Activated B cell treated with CpG ODN at 0.5 μM for 24 hours (primary cell): ENCODE measurements around the gene SOX10. TPM values are rescaled to one million over a fixed set of nuclear protein-coding genes. Genes with fewer than 3 reads are reported as not detected.

ENCODE experiments used
- ATAC-seq: fragments of 200-7000 bp; cut with Tn5 transposase; one replicate; pipeline ENCODE4 v1.10.0; 2021; ENCODE audit warnings: low read depth, mild to moderate bottlenecking, moderate library complexity
- CTCF ChIA-PET: fragments of 350-600 bp; sonication (Branson Sonifier 250); formaldehyde crosslinking; loops from one replicate; lab custom pipeline; 2021; ENCODE audit warnings: antibody characterized with exemption; lab: Charles Lee
- POLR2A ChIA-PET: fragments of 350-600 bp; sonication (Branson Sonifier 250); formaldehyde crosslinking; loops from one replicate; lab custom pipeline; 2021; ENCODE audit warnings: antibody characterized with exemption; lab: Charles Lee
- DNase-seq: peaks from one replicate; pipeline ENCODE4 v3.0.0; 2022
- H3K27ac Mint-ChIP-seq: one replicate; pipeline ENCODE4 v1.8.0; 2020; ENCODE audit warnings: mixed read lengths
- H3K27me3 Mint-ChIP-seq: one replicate; pipeline ENCODE4 v1.8.0; 2021; ENCODE audit warnings: mixed read lengths
- H3K36me3 Mint-ChIP-seq: one replicate; pipeline ENCODE4 v1.8.0; 2021; ENCODE audit warnings: low read depth, mixed read lengths
- H3K4me1 Mint-ChIP-seq: one replicate; pipeline ENCODE4 v1.8.0; 2021; ENCODE audit warnings: mixed read lengths
- H3K4me3 Mint-ChIP-seq: one replicate; pipeline ENCODE4 v1.8.0; 2020; ENCODE audit warnings: mild to moderate bottlenecking, mixed read lengths
- H3K9me3 Mint-ChIP-seq: one replicate; pipeline ENCODE4 v1.8.0; 2020; ENCODE audit warnings: mixed read lengths
- CTCF ChIP-seq: fragments of 200-600 bp; IDR thresholded peaks from one replicate; pipeline ENCODE4 v1.8.0; 2022; ENCODE audit warnings: antibody characterized with exemption, mild to moderate bottlenecking
- intact Hi-C: fragments of 100-400 bp; cut with micrococcal nuclease; formaldehyde crosslinking; loops from one replicate; pipeline ENCODE4 v1.15.1; 2024
- total RNA-seq: library from RNA; stranded (reverse); gene quantifications from 2 replicates; pipeline ENCODE4 v1.2.3, GENCODE V29; 2022

SOX10 gene
- total RNA-seq, 1 donor from 2014 or later, result not detected

GRCh38 chr22:37990301-37990700, 5.9 kb upstream of the SOX10 start:
- H3K4me3 Mint-ChIP-seq, result no peak overlapping the region
- peaks cover 5% of the 10 kb centered on the region for H3K4me1 Mint-ChIP-seq
- DNase-seq, result no peak
- no peaks in the 10 kb centered on the region for H3K36me3 Mint-ChIP-seq
- ChIA-PET CTCF (no interaction called here), POLR2A (no interaction called here)
- no peaks in the 10 kb centered on the region for H3K9me3 Mint-ChIP-seq
- H3K27ac Mint-ChIP-seq, result no peak overlapping the region
- no peaks in the 10 kb centered on the region for H3K27me3 Mint-ChIP-seq
- TF ChIP-seq CTCF, result no peak
- intact Hi-C loops, result no loop called here
- no peak for ATAC-seq

GRCh38 chr22:37989146-37990045, 5.0 kb upstream of the SOX10 start:
- intact Hi-C loops, result no loop called here
- H3K36me3 Mint-ChIP-seq, result no peaks in the 10 kb centered on the region
- no peak overlapping the region for H3K4me3 Mint-ChIP-seq
- DNase-seq, result no peak
- no peak for TF ChIP-seq CTCF
- no peak for ATAC-seq
- no peaks in the 10 kb centered on the region for H3K9me3 Mint-ChIP-seq
- H3K4me1 Mint-ChIP-seq, result peaks cover 2% of the 10 kb centered on the region
- H3K27ac Mint-ChIP-seq, result no peak overlapping the region
- ChIA-PET POLR2A (no interaction called here), CTCF (no interaction called here)
- no peaks in the 10 kb centered on the region for H3K27me3 Mint-ChIP-seq

GRCh38 chr22:37986371-37986770, 2.0 kb upstream of the SOX10 start:
- CTCF ChIA-PET, result no interaction called here
- no peaks in the 10 kb centered on the region for H3K9me3 Mint-ChIP-seq
- POLR2A ChIA-PET, result no interaction called here

GRCh38 chr22:37985751-37986281, 1.5 kb upstream of the SOX10 start:
- intact Hi-C loops, result no loop called here
- TF ChIP-seq CTCF, result no peak
- peaks cover 4% of the 10 kb centered on the region for H3K36me3 Mint-ChIP-seq
- H3K27me3 Mint-ChIP-seq, result no peaks in the 10 kb centered on the region
- no peaks in the 10 kb centered on the region for H3K4me1 Mint-ChIP-seq
- no peak overlapping the region for H3K27ac Mint-ChIP-seq
- no peak overlapping the region for H3K4me3 Mint-ChIP-seq
- DNase-seq (no peak), ATAC-seq (no peak)
- H3K9me3 Mint-ChIP-seq, result no peaks in the 10 kb centered on the region
- ChIA-PET POLR2A (no interaction called here), CTCF (no interaction called here)

More at GRCh38 chr22:37986371-37986770, 2.0 kb upstream of the SOX10 start:
- Mint-ChIP-seq H3K27me3 (no peaks in the 10 kb centered on the region), H3K36me3 (peaks cover 2% of the 10 kb centered on the region), H3K27ac (no peak overlapping the region), H3K4me3 (no peak overlapping the region), H3K4me1 (no peaks in the 10 kb centered on the region)
- no peak for DNase-seq
- no peak for ATAC-seq
- TF ChIP-seq CTCF, result no peak
- intact Hi-C loops, result no loop called here

GRCh38 chr22:37985050-37985585, 763 bp upstream of the SOX10 start:
- DNase-seq, result no peak
- TF ChIP-seq CTCF, result no peak
- no peaks in the 10 kb centered on the region for H3K4me1 Mint-ChIP-seq
- no peak for ATAC-seq
- H3K27me3 Mint-ChIP-seq, result no peaks in the 10 kb centered on the region
- intact Hi-C loops, result no loop called here
- POLR2A ChIA-PET, result no interaction called here
- no peak overlapping the region for H3K27ac Mint-ChIP-seq
- H3K9me3 Mint-ChIP-seq, result no peaks in the 10 kb centered on the region
- no peak overlapping the region for H3K4me3 Mint-ChIP-seq
- CTCF ChIA-PET, result interaction anchor here (1.1 kb wide), 1 partner anchor 19 kb away, joined by 3 read pairs; no protein-coding TSS in a partner anchor
- peaks cover 4% of the 10 kb centered on the region for H3K36me3 Mint-ChIP-seq
